CD4-positive, alpha-beta T cell treated with Interferon alpha-2 for 1 hour (primary cell): ENCODE measurements around the gene ADAP1.
"Not testable (repeated sequence)": the region's sequence is repeated elsewhere in the genome, so short reads cannot be mapped to it uniquely, and the experiment has no call there.

ENCODE experiments used
- DNase-seq, 2 donors: peaks; one replicate each; pipeline ENCODE4 v3.0.0-alpha.2; 2020 to 2022

The ADAP1 gene

DNA sequence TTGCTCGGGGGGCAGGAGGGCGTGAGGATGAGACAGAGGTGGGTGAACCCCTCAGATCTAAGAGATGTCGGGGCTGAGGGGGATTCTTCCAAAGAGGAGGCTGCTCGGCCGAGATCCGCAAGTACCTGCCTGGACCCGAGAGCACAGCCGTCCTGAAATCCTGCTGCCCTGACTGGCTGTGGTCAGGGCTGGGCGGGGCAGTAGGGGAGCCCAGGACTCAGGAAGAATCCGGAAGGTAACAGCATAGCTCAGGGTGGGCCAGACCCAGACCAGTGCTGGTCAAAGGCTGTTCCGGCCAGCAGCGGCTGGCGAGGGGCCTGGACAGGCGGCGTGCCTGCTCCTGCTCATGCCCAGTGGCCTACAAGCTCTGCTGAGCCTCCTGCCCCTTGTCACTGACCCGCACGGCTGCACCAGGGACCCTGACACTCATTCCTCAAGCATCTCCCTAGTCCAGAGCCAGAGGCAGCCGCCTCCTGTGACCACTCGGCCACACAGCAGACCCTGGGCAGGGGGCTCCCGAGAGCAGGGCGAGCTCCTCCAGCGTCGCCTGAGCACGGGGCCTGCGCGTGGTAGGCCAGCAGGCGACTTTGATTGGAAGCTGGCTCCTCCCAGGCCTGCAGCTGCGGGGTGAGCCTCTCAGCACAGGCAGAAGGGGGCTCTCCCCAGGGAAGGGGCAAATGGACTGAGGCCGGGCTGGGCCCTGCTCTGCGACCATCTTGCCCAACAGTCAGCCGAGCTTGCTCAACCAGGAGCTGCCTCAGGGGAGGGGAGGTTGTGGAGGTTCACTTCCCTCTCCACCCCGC is 3.1 kb upstream of the ADAP1 start:
- DNase-seq = peak in 1 of 2 donors; percentile 59

DNA sequence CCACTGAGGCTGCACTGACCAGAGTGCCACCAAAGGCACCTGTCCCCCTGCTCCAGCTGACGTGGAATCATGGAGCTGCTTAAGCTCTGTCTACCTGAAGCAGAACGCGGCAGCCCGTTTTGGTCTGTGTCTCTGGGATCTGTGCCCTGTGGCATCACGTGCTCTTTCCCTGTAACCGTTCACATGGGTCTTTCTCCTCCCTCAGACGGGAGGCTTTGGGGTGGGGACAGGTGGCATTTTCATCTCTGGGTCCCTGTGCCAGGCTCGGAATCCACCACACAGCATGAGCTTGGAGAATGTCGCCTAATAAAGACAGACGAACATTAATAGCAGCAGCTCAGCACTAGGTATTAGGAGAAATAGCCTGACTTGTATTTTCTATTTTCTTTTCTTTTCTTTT is 1.6 kb upstream of the ADAP1 start:
- DNase-seq = no peak

DNA sequence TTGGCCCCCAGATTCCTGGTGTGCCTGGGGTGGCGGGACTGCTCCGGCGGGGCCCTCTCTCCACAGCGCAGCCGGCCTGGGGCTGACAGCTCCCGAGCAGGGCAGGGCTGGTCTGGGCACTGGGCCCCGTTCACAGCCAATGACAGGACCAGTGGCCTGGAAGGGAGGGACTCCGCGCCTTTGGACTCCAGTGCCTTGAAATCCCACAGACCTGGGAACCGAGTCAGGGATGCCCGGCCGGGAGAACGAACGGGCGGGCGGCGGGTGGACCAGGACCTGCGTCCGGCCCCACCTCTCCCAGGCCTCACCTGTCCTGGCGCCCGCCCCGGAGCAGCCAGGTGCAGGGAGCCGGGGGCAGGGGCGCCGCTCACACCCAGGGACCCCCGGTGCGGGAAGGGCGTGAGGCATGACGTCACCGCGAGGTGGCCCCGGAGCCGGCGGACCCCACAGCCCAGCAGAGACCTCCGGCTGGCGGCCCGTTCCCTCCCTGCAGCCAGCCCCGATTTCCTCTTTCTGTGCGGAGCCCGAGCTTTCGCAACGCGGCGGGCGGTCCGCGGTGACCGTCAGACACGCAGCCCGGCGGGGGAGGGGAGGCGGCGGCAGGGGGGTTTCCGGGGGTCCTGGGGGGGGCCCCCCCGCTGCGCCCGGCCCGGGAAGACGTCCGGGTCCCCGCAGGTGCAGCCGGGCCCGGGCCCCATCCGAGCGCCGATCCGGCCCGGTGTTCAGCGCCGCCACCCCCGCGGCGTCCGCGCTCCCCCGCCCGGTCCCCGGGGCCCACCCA is 743 bp downstream of the ADAP1 start:
- DNase-seq = peak; percentile 32 to 44

DNA sequence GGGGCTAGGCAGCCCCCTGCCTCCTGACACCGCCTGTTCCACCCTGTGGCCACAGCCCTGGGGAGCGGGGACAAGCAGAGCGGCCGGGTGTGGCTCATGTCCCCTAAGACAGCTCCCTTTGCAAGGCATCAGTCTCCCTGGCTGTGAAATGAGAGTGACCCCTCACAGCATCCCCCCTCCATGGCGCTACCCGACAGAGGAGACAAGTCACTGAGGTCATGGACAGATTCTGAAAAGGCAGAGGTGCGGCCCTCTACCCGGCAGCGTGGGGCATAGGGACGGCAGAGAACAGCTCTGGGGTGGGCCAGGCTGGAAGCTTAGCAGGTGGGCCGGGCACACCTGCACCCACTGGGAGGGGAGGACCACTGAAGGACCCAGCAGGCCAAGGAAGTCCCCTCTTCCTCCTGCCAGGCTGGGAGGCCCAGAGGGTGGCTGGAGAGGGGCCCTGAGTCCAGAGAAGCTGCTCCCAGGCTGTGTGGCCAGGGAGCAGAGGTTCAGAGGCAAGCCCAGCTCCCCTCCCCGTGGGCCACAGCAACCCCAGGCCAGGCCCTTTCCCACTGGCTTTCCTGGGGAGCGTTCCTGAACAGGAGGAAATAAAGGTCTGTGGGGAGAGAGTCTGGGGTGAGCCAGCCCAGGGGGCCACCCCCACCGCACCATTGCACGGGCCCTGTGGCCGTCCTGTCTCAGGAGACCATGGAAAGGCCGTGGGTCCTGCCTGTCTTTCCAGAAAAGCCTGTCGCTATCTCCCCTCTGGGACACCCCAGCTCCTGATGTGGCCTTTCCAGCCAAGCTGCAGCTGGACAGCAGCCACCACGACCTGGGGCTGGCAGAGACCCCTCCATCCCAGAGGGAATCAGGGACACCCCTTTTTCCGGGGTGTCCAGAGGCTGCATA is 1.7 kb downstream of the ADAP1 start:
- no peak for DNase-seq

DNA sequence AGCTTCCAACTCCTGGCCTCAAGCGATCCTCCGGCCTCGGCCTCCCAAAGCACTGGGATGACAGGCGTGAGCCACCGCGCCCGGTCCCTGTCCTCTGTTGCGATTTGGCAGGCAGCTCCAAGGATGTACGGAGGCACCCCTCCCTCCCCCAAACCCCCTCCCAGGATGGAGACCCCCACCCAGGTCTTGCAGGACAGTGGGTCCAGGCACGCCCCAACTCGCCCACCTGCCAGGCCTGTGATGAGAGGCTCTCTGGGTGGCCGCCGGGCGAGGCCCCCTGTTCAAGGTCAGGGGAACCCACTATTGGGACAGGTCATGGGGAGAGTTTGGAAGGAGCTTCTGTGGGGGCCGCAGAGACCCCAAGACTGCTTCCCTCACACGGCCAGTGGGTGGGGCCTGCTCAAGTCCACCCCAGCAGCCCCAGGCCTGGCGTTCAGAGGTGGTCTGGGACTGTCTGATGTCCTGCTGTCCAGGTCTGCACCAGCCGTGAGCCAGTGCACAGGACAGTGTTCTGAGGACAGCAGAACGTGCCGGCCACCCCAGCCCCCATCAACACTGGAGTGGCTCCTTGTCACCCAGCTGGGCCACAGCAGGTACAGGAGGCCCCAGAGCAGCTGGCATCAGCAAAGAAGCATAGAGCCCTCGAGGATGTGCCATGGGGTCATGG is 2.5 kb downstream of the ADAP1 start:
- no peak for DNase-seq

DNA sequence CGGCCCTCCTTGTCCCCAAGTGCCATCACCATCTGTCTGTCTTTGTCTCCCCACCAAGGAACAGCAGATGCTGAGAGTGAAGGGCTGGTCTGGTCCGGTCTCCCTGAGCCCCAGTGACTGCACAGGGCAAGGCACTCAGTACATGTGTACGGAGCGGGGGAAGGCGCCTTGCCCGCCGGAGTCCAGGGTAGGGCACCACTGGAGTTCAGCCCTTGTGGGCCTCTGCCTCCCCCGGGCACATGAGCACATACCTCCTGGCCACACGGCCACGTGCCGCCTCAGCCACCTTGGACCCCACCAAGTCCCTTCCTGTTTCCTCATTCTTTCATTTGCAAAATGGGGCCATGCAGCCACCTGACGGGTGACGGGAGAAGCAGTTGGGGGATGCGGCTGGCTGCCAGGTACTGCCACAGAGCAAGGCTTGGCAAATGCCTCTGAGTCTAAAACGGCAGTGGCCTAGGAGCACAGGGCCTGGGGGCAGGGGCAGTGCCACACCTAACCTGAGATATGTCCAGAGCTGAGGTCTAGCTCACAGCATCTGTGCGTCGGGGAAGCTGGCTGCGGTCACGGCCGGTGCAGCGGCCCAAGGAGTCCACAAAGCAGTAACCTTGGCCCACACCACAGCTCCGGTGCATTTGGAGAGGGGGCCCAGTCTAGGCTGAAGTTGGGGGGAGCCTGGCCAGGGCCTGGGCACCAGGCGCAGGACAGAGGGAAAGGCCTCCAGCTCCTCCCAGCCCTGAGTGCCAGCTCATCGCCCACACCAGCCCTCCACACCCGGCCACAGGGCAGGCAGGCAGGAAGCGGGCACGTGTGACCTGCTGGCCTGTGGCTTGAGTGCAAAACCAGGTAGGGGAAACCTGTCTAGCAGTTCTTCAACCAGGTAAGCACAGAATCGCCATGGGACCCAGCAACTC is 5.2 kb downstream of the ADAP1 start:
- no peak for DNase-seq

DNA sequence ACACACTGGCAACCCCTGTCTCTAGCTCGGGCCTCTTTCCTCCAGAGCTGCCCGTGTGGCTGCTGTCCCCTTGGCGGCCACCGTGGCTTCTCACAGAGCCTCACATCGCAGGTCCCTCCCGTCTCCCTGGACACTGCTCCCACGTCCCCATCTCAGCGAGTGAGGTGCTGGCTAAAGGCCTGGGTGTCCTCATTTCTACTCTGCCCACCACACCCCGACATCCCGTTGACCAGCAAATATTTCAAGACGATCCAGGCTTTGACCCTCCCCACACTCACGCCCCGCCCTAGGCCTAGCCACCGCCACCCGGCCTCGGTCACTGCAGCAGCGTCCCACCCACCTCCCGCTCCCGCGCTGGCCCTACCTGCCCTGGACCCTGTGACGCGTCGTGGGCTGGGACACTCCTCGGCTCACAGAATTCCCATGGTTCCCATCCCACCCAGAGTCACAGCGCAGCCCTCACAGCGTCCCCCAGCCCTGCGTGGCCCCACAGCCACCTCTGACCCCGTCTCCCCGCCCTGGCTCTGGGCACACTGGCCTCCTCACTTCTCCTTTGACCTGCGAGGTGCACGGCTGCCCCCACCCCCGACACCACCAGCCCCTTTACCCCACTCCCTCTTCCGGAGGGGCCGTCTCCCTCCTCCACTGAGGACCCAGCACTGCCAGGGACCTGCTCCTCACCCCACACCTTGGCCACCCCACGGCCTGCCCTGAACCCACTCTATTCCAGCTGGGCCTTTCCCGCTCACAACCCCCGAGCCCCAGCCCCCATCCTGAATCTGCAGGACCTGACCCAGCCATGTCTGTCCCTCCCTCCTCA is 6.9 kb downstream of the ADAP1 start:
- DNase-seq = no peak

DNA sequence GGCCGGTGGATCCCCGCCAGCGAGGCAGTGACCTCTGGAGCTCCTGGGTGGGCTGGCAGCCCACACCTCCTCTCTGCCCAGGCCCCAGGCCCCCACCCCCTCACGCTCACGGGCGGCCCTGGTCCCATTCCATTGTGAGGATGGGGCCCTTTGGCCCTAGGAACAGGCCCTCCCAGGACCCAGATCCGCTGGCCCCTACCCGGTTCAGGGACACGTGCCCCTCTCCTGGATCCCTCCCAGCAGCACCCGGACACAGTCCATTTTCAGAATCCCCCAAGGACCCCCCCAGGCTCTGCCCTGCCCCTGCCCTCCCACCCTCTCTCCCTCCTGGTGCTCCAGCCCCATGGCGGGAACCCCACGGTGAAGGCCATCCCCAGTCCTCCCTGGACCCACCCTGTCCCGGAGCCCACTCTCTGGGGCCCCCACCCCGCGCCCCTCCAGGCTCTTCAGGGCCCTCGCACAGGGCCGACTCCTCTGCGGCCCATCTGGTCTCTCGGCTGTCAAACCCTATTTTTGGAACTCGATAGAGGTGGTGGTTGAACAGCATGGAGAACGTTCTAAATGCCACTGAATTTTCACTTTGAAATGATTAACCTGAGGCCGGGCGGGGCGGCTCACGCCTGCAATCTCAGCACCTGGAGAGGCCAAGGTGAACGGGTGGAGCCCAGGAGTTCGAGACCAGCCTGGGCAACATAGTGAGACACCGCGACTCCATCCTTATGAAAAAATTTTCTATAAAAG is 8.1 kb downstream of the ADAP1 start:
- no peak for DNase-seq

DNA sequence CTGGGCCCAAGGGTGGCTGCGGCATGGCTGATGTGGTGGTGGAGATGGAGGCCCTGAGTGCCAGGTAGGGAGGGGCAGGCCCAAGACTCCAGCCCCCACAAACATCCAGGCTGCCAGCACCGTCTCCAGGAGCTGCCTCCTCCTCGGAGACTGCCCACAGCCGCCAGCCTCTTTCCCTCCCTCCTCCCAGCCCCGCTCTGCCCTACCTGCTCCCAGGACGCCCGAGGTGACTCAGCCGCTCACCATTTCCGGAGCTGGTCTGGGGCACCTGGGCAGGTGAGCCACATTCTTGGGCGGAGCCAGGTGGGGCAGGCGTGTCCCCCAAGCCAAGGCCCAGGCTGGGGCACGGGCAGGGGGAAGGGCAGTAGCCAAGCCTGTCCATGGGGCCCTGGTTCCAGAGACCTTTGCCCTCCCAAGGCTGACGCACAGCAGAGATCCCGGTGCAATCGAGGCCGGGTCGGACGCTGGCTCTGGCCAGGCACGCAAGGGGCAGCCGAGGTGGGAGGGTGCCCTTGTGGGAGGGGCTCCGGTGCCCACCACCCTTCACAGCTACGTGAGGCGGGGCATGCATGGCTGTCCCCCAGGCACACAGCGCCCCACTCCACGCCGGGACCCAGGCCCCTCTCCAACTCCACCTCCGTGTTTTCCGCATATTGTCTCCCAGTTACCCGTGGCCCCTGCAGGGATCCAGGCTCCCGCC is 8.8 kb downstream of the ADAP1 start:
- no peak for DNase-seq

DNA sequence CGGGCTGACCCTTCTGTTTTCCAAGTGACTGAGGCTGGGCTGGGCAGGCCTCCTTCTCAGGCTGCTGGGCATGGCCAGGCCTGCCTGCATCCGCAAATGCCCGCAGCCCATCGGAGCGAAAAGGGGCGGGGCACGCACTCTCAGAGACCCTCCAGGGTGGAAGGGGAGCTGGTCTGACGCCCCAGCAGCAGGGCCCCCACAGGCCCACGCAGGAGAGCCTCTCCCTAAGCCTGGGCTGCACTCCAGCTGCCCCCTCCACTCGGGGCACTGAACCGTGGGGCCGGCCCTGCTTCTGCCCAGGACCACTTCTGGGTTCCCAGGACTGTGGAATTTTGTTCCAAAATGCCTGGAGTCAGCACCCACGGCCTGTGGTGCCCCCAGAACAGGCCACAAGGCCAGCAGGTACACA is 9.3 kb downstream of the ADAP1 start:
- no peak for DNase-seq

DNA sequence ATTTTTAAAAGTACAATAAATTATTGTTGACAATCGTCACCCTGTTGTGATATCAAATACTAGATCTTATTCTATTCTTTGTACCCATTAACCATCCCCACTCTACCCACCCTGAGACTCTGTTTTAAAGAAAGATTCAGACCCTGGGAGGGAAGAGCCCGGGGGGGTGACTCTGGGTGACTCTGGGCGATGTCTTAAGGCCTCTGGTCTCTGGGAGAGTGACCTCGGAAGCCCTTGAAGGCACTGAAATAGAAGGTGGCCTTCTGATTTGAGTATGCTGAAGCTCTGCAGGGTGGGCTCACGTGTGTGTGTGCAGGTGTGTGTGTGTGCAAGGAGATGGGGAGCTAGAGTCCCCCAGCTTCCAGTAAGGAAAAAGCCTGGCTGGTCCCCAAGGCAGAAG is 9.7 kb downstream of the ADAP1 start:
- DNase-seq = no peak

DNA sequence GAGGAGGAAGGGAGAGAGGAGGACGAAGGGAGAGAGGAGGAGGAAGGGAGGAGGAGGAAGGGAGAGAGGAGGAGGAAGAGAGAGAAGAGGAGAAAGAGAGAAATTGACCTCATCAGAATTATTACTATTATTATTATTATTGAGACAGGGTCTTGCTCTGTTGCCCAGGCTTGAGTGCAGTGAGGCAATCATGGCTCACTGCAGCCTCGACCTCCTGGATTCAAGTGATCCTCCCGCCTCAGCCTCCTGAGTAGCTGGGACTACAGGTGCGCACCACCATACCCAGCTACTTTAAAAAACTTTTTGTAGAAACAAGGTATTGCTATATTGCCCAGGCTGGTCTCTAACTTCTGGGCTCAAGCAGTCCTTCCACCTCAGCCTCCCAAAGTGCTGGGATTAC is 10.7 kb downstream of the ADAP1 start:
- not testable (repeated sequence) for DNase-seq

DNA sequence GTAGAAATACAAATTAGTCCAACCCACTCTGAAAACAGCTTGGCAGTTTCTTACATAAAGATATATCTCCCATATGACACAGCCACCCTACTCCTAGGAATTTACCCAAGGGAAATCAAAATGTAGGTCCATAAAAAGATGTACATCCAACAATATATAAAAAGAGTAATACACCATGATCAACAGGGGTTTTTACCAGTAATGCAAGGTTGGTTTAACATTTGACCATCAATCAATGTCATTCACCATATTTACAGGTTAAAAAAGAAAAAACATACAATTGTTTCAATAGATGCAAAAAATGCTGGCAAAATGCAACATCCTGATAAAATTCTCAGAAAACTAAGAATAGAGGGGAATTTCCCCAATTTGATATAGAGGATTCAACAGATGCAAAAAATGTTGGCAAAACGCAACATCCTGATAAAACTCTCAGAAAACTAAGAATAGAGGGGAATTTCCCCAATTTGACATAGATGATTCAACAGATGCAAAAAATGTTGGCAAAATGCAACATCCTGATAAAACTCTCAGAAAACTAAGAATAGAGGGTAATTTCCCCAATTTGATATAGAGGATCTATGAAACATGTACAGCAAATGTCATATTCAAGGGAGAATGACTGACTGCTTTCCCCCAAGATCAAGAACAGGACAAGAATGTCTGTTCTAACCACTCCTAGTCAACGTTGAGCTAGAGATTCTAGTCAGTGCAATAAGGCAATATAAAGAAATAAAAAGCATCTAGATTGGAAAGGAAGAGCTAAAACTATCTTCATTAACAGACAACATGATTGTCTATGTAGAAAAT is 13.7 kb downstream of the ADAP1 start:
- no peak for DNase-seq

DNA sequence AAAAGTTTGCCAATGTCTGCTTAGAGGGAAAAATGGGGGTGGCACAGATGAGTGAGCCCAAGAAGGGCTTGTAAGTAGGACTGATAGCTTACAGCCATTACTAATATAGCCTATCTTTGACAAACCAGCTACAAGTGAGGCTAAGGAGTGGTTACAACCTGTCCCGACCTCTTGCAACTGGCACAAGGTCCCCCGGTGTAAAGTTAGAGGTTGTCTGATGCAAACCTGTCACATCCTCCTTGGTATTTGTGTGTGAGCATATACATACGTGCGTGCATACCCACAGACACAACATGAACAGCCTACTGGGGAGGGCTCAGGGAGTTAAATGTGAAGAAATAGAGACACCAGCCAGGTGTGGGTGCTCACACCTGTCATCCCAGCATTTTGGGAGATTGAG is 14.6 kb downstream of the ADAP1 start:
- no peak for DNase-seq

DNA sequence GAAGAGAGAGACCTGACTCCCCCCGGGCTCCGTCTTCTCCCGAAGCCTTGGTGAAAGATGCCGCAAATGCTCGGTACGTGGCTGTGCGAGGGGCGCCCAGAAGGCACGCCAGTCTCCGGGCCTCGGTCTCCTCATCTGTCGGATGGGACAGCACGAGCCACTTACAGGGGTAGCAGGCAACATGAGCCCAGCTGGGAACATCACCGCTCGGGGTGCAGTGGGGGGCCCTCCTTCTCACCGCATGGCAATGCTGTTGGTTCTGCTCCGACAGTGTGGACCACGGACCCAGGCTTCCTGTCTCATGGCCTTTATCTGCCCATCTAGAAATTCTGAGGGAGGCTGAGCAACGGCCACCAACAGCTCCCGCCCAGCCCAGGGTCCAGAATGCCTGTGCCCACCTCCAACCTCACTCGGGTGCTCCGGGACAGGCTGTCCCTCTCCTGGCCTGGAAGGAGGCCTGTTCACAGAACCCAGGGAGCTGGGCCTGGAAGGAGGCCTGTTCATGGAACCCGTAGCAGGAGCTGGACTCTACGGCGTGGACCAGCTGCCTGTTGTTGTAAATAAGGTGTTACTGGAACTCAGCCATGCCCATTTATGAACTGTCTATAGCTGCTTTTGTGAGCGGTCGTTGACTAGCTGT is 15.8 kb downstream of the ADAP1 start:
- no peak for DNase-seq

DNA sequence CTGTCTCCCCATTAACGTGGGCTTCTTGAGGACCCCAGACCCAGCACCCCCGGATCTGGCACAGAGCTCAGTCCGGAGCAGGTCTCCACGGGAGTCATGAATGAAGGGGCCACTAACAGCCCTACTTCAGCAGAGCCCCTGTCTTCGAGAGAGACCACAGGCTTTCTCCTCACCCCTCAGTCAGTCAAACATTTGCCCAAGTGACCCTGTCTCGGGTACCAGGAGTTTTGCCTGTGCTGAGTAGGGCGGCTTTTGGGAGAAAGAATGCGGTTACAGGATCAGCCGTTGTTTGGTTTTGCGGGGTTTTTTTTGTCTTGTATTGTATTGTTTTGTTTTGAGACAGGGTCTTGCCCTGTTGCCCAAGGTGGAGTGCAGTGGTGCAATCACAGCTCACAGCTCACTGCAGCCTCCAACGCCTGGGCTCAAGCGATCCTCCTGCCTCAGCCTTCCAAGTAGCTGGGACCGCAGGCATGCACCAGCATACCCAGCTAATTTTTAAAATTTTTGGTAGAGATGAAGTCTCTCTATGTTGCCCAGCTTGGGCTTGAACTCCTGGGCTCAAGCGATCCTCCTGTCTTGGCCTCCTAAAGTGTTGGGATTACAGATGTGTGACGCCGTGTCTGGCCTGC is 16.5 kb downstream of the ADAP1 start:
- no peak for DNase-seq

DNA sequence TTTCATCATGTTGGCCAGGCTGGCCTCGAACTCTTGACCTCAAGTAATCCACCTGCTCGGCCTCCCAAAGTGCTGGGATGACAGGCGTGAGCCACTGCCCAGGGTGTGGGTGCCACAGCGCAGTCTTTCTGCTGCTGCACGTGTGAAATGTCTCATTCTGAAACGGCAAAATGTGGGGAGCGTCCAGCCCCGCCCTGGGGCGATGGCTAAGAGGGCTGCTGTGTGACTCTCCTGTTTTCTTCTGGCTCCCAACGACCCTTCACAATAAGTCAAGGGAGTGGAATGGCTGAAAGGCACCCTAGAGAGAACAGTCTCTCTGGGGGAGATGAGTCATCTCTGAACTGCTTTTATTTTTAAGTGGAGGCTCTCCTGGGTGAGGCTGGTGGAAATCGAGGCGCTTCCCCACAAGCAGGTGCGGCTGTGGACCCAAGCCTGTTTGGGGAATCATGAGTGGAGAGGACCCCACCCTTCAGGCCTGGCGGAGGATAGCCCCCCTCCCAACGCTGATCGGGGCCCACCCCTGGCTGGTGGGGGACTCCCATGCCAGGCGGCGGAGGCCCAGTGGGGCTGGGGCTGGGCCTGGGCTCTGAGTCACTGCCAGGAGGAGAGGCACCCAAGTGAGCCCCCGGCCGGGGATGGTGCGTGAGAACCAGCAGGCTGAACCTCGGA is 18.0 kb downstream of the ADAP1 start:
- DNase-seq = no peak
